8988T (cell line): Measurements from ENCODE around the gene U2AF2.

Source experiments
- DNase-seq: peaks from one replicate; pipeline ENCODE4 v3.0.0; 2011

U2AF2 gene

GRCh38 chr19:55644191-55644833 is 10.5 kb upstream of the U2AF2 start:
- no peak for DNase-seq

- DNase-seq = no peak
These were observed 9.9 kb upstream of the U2AF2 start for GRCh38 chr19:55644842-55645511.

DNA sequence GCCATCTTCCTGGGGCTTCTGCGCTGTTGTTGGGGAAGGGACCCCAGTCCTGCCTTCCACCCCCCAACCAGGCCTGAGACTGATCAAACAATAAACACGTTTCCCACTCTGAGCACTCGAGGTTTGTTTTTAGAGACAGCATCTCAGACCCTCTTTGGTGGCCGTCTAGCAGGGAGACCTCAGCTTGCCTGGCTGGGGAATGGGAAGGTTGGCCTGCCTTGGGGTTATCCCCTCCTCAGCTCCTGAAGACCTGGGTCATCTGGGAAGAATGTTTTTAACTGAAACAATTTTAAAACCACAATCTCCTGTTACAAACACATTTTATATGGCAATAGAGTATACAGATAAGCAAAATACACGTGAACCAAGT is 9.3 kb upstream of the U2AF2 start:
- DNase-seq = no peak

GRCh38 chr19:55646889-55647731 is 7.7 kb upstream of the U2AF2 start:
- no peak for DNase-seq

DNA sequence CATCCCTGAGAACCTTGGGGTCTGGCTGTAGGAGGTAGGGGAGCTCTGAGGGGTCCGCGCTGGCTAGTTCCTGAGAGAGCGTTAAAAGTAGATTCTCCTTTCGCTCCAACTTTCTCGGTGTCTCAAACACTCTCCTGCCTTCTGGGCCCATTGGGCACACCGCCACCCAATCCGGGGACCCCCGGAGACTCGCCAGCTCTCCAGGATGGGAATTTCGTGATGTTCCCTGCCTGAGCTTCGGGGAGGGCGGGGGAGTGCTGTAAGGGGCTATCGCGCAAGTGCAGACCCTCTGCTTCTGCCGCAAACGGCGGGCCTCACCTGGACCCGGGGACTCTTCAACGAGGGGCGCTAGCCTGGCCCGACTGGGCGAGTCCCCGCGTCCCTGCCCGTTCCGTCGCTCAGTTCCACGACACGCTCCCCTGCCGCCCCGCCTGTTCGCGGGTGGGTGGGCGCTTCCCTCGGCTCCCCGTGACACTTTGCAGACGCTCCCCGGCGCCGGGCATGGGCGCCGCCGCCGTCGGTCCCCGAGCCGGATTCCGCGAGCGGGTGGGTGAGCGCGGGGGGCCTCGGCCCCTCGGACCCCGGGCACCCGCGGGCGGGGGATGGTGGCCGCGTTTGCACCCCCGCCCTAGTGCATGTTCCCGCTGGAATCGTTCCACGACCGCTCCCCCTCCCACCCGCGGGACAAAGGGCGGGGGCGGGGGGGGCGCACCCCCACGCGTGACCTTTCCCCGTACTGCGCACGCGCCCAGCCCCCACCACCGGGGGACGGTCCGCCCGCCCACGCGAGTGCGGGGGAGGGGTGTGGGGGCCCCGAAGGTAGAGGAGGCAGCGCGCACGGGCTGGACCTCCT is 6.9 kb upstream of the U2AF2 start, which contains the start of gene CCDC106:
CCDC106 (plus strand) TSS at position 481 of the 853 bp plus-strand sequence. CDS start 835 bp downstream, outside the sequence.
- DNase-seq = no peak

DNA sequence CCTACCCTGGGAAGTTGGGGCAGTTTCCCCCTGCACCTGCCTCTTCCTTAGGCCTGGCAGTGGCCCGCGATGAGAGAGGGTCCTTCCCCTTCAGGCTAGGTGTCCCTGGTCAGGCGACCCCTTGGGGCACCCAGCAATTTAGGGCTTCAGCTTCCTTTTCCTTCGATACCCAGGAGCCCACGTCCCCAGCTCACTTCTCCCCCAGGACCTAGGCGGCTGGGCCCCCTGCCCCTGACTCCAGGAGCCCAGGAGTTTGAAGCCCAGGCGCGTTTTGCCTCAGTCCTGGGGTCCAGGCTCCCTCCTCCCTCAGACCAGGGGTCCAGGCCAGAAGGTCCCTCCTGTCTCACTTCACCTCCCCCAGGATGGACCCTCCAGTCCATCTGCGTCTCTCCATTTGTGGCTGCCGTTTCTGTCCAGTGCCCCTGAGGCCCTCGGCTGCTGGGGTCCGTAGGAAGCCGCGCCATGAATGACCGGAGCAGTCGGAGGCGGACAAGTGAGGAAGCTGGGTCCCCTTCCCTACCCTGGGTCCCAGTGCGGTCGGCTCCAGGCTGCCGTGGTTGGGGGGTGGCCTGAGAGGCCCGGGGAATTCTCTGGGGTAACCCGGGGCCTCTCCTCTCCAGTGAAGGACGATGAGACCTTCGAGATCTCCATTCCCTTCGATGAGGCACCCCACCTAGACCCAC is 6.1 kb upstream of the U2AF2 start:
- no peak for DNase-seq

DNA sequence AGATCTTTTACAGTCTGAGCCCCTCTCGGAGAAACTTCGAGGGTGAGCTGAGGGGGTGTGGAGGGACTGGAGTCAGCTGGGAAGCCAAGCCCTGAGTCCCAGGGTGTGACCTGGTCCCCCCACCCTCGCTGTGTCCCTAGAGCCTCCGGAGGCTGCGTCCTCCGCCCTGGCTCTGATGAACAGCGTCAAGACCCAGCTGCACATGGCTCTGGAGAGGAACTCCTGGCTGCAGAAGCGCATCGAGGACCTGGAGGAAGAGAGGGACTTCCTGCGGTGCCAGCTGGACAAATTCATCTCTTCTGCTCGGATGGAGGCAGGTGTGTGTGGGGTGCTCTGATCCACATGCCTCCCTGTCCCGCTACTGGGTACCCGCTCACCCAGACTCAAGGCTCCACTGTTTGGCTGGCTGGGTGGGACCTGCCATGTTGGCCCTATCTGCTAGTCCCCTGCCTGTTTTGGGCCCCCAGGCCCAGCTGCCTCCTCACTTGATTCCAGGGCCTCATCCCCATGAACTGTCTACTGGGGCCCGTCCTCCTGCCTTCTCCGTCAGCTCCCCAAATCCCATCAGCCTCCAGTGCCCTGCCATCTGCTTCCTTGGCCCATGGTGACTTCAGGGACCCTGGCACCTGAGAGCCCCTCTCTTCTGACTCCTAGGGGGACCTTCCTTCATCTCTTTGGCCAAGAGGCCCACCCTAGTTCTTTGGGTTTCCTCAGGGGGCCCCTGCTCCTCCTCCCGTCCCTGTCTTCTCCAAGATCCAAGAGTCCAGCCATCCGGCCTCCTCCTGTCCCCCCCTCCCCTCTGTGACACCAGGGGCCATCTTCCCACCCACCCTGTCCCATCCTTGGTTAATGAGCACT is 5.3 kb upstream of the U2AF2 start:
- DNase-seq = no peak

- DNase-seq = no peak
These were observed 4.7 kb upstream of the U2AF2 start for GRCh38 chr19:55650126-55650557.

DNA sequence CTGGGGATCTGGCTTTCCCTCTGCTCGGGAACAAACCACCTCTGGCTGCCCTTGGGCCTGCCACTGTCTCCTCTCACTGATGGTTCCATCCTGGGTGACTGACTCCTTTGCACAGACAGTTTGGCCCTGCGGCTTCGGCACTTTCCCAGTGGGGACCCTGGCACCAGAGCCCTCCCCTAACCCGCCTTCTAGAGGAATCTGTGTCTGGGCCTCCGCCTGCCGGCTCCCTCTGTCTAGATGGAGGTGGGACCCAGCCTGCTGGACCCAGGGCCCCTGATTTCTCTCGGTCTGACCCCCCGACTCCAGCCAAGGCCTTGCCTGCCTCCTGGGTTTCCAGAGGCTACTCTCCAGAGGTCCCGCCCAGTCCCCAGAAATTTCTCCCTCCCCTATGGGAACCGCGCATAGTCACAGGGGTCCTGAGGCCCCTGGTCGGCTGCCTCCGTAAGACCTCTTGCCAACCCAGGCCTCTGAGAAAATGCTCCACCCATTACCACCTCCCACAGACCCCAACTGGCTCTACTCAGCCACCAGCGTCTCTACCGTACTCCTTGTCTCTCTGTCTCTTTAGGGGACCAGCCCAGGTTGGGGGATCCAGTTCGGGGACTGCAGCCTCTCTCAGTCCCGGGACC is 4.1 kb upstream of the U2AF2 start:
- no peak for DNase-seq

- DNase-seq = no peak
These were observed 3.6 kb upstream of the U2AF2 start for GRCh38 chr19:55651236-55651635.

GRCh38 chr19:55652311-55653128 is 2.3 kb upstream of the U2AF2 start:
- no peak for DNase-seq

DNA sequence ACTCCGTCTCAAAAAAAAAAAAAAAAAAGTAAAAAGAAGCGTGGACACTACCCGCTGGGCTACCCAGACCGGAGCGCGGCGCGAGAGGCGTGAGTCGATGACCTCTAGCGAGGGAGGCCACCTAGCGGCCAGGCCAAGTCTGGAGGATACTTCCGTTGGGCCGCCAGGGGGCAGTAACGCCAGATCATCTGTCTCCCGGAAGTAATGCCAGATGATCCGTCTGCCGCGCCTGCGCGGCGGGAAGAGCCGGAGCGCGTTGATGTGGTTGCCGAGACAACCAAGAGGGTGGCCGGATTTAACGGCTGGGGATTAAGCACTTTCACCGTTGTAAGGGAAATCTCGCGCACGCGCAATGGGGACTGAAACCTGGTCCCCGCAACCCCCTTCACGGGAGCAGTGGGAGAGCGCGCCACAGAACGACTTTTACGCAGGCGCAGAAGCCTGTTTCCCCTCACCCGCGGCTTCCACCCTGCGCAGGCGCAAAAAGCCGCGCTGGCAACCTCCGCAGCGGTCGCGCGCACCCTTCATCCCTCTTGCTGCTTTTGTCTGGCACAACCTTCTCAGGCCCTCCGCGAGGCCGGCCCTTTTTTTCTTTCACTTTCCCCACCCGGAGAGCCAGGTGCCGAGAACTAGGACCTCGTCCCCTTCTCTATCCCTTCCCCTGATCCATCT is 1.0 kb upstream of the U2AF2 start:
- peak; percentile 88 for DNase-seq

- DNase-seq = no peak
These were observed 440 bp upstream of the U2AF2 start for GRCh38 chr19:55654323-55654867.

DNA sequence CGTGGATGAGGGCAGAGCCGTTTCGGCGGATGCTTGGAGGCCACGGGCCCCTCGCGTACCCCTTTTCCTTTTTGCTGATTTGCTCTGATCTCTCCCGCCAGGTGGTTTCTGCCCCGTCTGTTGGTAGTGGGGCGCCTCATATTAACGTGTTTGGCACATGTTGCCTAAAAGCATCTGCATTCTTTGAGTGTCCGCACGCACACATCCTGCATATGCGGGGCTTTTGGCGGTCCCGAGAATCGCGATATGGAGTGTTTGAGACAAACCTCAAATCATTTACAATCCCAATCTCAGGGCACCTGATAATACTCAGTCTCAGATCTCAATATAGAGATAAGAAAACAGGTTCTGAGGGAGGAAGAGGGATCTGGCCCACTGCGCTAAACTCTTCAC is 809 bp downstream of the U2AF2 start:
- no peak for DNase-seq

- no peak for DNase-seq
These were observed 1.7 kb downstream of the U2AF2 start for GRCh38 chr19:55656552-55656951.

- DNase-seq = no peak
These were observed 2.3 kb downstream of the U2AF2 start for GRCh38 chr19:55656988-55657747.

GRCh38 chr19:55658846-55659459 is 4.1 kb downstream of the U2AF2 start:
- DNase-seq = no peak

GRCh38 chr19:55659822-55660221 is 5.0 kb downstream of the U2AF2 start:
- DNase-seq = no peak
